ENCODE measurements around the gene NAA35.
"Not testable (repeated sequence)": the region's sequence is repeated elsewhere in the genome, so short reads cannot be mapped to it uniquely, and the experiment has no call there.

NAA35 gene

DNA sequence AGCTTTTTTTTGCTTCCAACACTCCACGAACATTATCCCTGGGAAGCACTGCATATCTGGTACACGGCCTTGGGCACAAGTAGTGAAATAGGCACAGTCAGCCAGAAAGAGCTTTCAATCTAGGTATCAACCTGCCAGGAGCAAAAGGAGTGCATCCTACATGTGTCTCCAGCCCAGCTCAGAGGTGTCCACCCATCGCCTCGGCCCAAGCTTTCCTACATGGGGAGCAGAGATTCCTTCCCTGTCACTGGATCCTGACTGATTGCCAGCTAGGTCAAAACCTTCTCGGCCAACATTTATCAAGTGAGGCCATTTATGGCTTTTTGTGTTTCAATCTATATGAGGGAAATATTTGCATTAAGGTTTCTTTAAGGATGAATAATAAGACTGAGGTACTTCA lies 102.6 kb downstream of the NAA35 start:
- in situ Hi-C loops (cut with MboI; ENCODE audit: low pct_unique_long_range_greater_than_20kb, low sequenced_read_pairs, unreplicated experiment) = no loop called here
- no peak for DNase-seq (ENCODE audit: low spot score)
- TF ChIP-seq, protein P1, sequence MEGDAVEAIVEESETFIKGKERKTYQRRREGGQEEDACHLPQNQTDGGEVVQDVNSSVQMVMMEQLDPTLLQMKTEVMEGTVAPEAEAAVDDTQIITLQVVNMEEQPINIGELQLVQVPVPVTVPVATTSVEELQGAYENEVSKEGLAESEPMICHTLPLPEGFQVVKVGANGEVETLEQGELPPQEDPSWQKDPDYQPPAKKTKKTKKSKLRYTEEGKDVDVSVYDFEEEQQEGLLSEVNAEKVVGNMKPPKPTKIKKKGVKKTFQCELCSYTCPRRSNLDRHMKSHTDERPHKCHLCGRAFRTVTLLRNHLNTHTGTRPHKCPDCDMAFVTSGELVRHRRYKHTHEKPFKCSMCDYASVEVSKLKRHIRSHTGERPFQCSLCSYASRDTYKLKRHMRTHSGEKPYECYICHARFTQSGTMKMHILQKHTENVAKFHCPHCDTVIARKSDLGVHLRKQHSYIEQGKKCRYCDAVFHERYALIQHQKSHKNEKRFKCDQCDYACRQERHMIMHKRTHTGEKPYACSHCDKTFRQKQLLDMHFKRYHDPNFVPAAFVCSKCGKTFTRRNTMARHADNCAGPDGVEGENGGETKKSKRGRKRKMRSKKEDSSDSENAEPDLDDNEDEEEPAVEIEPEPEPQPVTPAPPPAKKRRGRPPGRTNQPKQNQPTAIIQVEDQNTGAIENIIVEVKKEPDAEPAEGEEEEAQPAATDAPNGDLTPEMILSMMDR (IDR thresholded peaks at IDR 0.05; ENCODE audit: extremely low read depth, insufficient read depth, missing control alignments) = no peak

DNA sequence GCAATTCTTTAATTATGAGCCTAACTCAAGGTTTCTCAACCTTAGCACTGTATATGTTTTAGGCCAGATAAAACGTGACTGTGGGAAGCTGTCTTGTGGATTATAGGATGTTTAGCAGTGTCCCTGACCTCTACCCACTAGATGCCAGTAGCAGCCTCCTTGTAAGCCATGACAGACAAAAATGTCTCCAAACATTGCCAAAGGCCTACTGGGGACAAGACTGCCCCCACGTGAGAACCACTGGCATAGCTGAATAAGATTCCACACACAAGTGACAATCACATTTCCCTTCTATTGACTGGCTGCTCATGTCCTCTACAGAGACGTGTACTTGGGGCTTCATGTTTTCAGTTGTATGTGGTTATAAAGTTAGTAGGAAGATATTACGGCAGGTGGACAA lies 103.1 kb downstream of the NAA35 start:
- no peak for DNase-seq (ENCODE audit: low spot score)
- in situ Hi-C loops (cut with MboI; ENCODE audit: low pct_unique_long_range_greater_than_20kb, low sequenced_read_pairs, unreplicated experiment) = no loop called here
- TF ChIP-seq, protein P1 (IDR thresholded peaks at IDR 0.05; ENCODE audit: extremely low read depth, insufficient read depth, missing control alignments) = no peak

DNA sequence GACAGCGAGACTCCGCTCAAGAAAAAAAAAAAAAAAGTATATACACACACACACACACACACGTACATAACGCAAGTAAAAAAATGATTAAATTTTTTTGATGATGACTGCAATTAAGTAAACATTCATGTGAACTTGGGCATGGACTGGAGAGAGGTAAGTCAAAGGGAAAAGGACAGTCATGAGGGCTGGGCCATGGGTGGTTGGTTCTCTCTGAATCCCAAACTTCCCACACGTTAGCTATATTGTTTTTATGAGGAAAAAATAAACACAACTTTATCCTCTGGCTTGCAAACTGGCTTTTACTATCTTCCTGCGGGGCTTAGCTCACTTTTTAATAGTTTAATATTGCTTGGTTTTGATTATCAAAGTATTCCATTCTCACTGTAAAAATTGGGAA lies 104.7 kb downstream of the NAA35 start:
- no peak for DNase-seq (ENCODE audit: low spot score)
- TF ChIP-seq, protein P1 (IDR thresholded peaks at IDR 0.05; ENCODE audit: extremely low read depth, insufficient read depth, missing control alignments) = no peak
- in situ Hi-C loops (cut with MboI; ENCODE audit: low pct_unique_long_range_greater_than_20kb, low sequenced_read_pairs, unreplicated experiment) = no loop called here

DNA sequence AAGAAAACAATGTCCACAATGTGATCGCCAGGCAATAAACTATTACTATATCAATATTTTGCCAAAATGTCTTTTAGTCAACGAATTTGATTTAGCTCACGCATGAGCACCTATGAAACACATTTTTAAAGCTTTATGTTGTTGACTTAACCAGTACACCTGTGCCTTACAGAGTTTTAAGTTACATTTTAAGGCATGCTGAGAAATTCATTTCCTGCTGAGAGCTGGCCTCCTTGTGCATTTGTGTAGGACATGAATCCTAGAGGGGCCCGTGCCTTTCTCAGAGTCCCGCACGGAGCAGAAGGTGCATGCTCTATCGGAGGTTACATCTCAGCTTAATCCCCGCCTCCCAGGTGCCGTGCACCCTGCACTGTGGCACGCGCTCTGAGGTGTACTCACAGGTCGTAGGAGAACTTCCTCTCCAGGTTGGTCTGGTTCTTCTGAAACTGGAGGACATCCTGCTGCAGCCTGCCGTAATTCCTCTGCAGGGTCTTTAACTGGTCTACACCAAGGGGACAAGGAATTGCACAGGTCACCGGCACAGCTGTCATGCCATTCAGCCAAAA lies 105.2 kb downstream of the NAA35 start:
- TF ChIP-seq, protein P1 (IDR thresholded peaks at IDR 0.05; ENCODE audit: extremely low read depth, insufficient read depth, missing control alignments) = no peak
- DNase-seq (ENCODE audit: low spot score) = no peak
- in situ Hi-C loops (cut with MboI; ENCODE audit: low pct_unique_long_range_greater_than_20kb, low sequenced_read_pairs, unreplicated experiment) = no loop called here

- in situ Hi-C loops (cut with MboI; ENCODE audit: low pct_unique_long_range_greater_than_20kb, low sequenced_read_pairs, unreplicated experiment) = no loop called here
- DNase-seq (ENCODE audit: low spot score) = no peak
- TF ChIP-seq, protein P1 (IDR thresholded peaks at IDR 0.05; ENCODE audit: extremely low read depth, insufficient read depth, missing control alignments) = no peak
Measured at GRCh38 chr9:86046930-86047341, 106.0 kb downstream of the NAA35 start.

DNA sequence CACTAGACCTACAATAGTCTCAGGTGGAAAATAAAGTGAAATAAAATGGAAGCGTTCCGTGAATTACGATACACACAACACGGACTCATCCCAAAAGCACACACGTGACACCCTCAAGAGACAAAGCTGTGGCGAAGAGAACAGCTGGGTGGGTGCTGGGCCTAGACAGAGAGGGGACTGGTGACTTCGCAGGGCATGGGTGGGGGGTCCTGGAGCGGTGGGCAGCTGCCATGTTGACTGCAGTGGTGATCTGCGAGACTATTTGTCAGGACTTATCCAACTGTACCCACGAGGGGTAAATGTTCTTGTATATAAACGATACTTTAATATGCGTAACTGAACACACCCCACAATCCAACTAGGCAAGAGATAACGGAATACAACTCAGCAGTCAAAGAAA lies 106.4 kb downstream of the NAA35 start:
- TF ChIP-seq, protein P1 (IDR thresholded peaks at IDR 0.05; ENCODE audit: extremely low read depth, insufficient read depth, missing control alignments) = no peak
- no peak for DNase-seq (ENCODE audit: low spot score)
- in situ Hi-C loops (cut with MboI; ENCODE audit: low pct_unique_long_range_greater_than_20kb, low sequenced_read_pairs, unreplicated experiment) = no loop called here

DNA sequence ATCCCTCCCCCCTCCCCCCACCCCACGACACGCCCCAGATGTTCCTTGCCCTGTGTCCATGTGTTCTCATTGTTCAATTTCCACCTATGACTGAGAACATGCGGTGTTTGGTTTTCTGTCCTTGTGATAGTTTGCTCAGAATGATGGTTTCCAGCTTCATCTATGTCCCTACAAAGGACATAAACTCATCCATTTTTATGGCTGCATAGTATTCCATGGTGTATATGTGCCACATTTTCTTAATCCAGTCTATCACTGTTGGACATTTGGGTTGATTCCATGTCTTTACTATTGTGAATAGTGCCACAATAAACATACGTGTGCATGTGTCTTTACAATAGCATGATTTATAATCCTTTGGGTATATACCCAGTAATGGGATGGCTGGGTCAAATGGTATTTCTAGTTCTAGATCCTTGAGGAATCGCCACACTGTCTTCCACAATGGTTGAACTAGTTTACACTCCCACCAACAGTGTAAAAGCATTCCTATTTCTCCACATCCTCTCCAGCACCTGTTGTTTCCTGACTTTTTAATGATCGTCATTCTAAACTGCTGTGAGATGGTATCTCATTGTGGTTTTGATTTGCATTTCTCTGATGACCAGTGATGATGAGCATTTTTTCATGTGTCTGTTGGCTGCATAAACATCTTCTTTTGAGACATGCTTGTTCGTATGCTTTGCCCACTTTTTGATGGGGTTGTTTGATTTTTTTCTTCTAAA lies 107.2 kb downstream of the NAA35 start:
- DNase-seq (ENCODE audit: low spot score); in situ Hi-C loops (cut with MboI; ENCODE audit: low pct_unique_long_range_greater_than_20kb, low sequenced_read_pairs, unreplicated experiment): not testable (repeated sequence)

All from GM13977 (cell line).